HS-27A (cell line): ENCODE results near the gene GPC5.

Experiments
- DNase-seq: peaks from one replicate; pipeline ENCODE4 v3.0.0-alpha.2; 2012; ENCODE audit warnings: low read depth, missing footprints

GPC5 gene

GRCh38 chr13:91986761-91987483, 588.5 kb downstream of the GPC5 start:
- no peak for DNase-seq

GRCh38 chr13:91988331-91988730, 589.9 kb downstream of the GPC5 start:
- no peak for DNase-seq

GRCh38 chr13:92012787-92013186, 614.4 kb downstream of the GPC5 start:
- no peak for DNase-seq

- DNase-seq = no peak
These were observed 619.3 kb downstream of the GPC5 start for GRCh38 chr13:92017737-92018136.

- no peak for DNase-seq
These were observed 630.3 kb downstream of the GPC5 start for GRCh38 chr13:92028695-92029094.

- DNase-seq = no peak
These were observed 631.2 kb downstream of the GPC5 start for GRCh38 chr13:92029641-92030040.

- no peak for DNase-seq
These were observed 640.5 kb downstream of the GPC5 start for GRCh38 chr13:92038905-92039304.

GRCh38 chr13:92042522-92042921, 644.1 kb downstream of the GPC5 start:
- no peak for DNase-seq

GRCh38 chr13:92044351-92044750, 645.9 kb downstream of the GPC5 start:
- no peak for DNase-seq

- no peak for DNase-seq
These were observed 656.0 kb downstream of the GPC5 start for GRCh38 chr13:92054389-92054788.

GRCh38 chr13:92074658-92075057, 676.2 kb downstream of the GPC5 start:
- DNase-seq = no peak

GRCh38 chr13:92097337-92097903, 699.0 kb downstream of the GPC5 start:
- DNase-seq = no peak

- no peak for DNase-seq
These were observed 703.4 kb downstream of the GPC5 start for GRCh38 chr13:92101801-92102200.

- no peak for DNase-seq
These were observed 705.3 kb downstream of the GPC5 start for GRCh38 chr13:92103689-92104153.

GRCh38 chr13:92122186-92122853, 723.9 kb downstream of the GPC5 start:
- no peak for DNase-seq

- DNase-seq = no peak
These were observed 728.0 kb downstream of the GPC5 start for GRCh38 chr13:92126399-92126798.

GRCh38 chr13:92135509-92135908, 737.1 kb downstream of the GPC5 start:
- DNase-seq = no peak

- no peak for DNase-seq
These were observed 738.2 kb downstream of the GPC5 start for GRCh38 chr13:92136449-92137155.

GRCh38 chr13:92137520-92137919, 739.1 kb downstream of the GPC5 start:
- DNase-seq = no peak

- DNase-seq = no peak
These were observed 745.3 kb downstream of the GPC5 start for GRCh38 chr13:92143766-92144165.

- no peak for DNase-seq
These were observed 752.2 kb downstream of the GPC5 start for GRCh38 chr13:92150606-92151005.

GRCh38 chr13:92158346-92158745, 759.9 kb downstream of the GPC5 start:
- DNase-seq = no peak

- DNase-seq = no peak
These were observed 766.4 kb downstream of the GPC5 start for GRCh38 chr13:92164822-92165221.
